Transverse colon (tissue), 4 donors: Measurements from ENCODE around the gene LINGO1. TPM values are rescaled to one million over a fixed set of nuclear protein-coding genes. Genes with fewer than 3 reads are reported as not detected.

ENCODE experiments used
- DNase-seq: peaks from one replicate; pipeline ENCODE4 v3.0.0-alpha.2; 2019
- H3K27ac ChIP-seq, 4 donors: fragments of 200-600 bp; sonication (generic); 2 replicates each; pipeline ENCODE4 v1.5.1; 2016 to 2018; ENCODE audit warnings: inconsistent platforms in 4 of 4
- H3K27me3 ChIP-seq: fragments of 200-600 bp; sonication (generic); 2 replicates; pipeline ENCODE4 v1.5.1; 2017; ENCODE audit warnings: inconsistent platforms
- H3K36me3 ChIP-seq, 4 donors: fragments of 200-600 bp; sonication (generic); 2 replicates each; pipeline ENCODE4 v1.5.1; 2017 to 2019; ENCODE audit warnings: inconsistent platforms in 4 of 4
- H3K4me1 ChIP-seq, 4 donors: fragments of 200-600 bp; sonication (generic); 2 replicates each; pipeline ENCODE4 v1.5.1; 2017 to 2020; ENCODE audit warnings: inconsistent platforms in 4 of 4
- H3K4me3 ChIP-seq, 4 donors: fragments of 200-600 bp; sonication (generic); 1 replicate in 1 of 4; 2 replicates in 3 of 4; pipeline versions ENCODE4 v1.5.1 to v1.6.1; 2017 to 2019; ENCODE audit warnings: inconsistent platforms in 4 of 4
- H3K9me3 ChIP-seq, 2 donors: fragments of 200-600 bp; sonication (generic); 2 replicates each; pipeline ENCODE4 v1.5.1; 2017 to 2019; ENCODE audit warnings: inconsistent platforms in 2 of 2
- CTCF ChIP-seq, 5 experiments: fragments of 200-600 bp in 3 of 5; fragments of 450-650 bp in 2 of 5; sonication (generic) in 3 of 5; IDR thresholded peaks; 1 replicate in 2 of 5; 2 replicates in 3 of 5; pipeline ENCODE4 v1.5.1; 2016 to 2017; ENCODE audit warnings: antibody characterized with exemption in 5 of 5, inconsistent platforms in 3 of 5, mild to moderate bottlenecking in 2 of 5, moderate library complexity in 1 of 5
- EP300 ChIP-seq: sonication (generic); formaldehyde crosslinking; IDR thresholded peaks from one replicate; pipeline ENCODE4 v1.6.1; 2017; ENCODE audit warnings: antibody characterized with exemption, low read depth
- POLR2A ChIP-seq: fragments of 450-650 bp; IDR thresholded peaks from one replicate; pipeline ENCODE4 v1.6.1; 2016; ENCODE audit warnings: antibody characterized with exemption, mild to moderate bottlenecking, moderate library complexity
- POLR2AphosphoS5 ChIP-seq, 3 donors: sonication (generic); formaldehyde crosslinking; IDR thresholded peaks; one replicate each; pipeline ENCODE4 v1.6.1; 2016; ENCODE audit warnings: antibody characterized with exemption in 3 of 3
- WGBS, 2 donors: methylation state at CpG; one replicate each; pipeline ENCODE4 v1.1.5; 2018; ENCODE audit warnings: low coverage in 1 of 2; 5-methylcytosine and 5-hydroxymethylcytosine counted together
- in situ Hi-C, 4 donors: fragments of 200-750 bp; cut with MboI; loops; one replicate each; pipeline versions ENCODE4 v1.15.0 to v1.15.1; 2017; ENCODE audit warnings: low sequenced_read_pairs in 3 of 4, low pct_ligation_motif_present in 1 of 4, low pct_unique_long_range_greater_than_20kb in 1 of 4
- intact Hi-C: fragments of 100-400 bp; cut with DNase I; formaldehyde crosslinking; loops from one replicate; pipeline ENCODE4 v1.15.1; 2023; ENCODE audit warnings: low total_unique reads
- total RNA-seq, 4 donors: library from RNA; depleted of rRNA; stranded (reverse); fragments of >200 nt; gene quantifications; one replicate each; pipeline ENCODE4 v1.1.0, GENCODE V29; 2016

The LINGO1 gene
- total RNA-seq, 4 donors from 2014 or later = 0.27 to 0.95 TPM; not detected in 2

GRCh38 chr15:77620297-77620696 is 12.4 kb downstream of the LINGO1 start:
- H3K9me3 ChIP-seq = no peaks in the 10 kb centered on the region
- H3K4me1 ChIP-seq = no peaks in the 10 kb centered on the region
- WGBS, 2 donors = 71 to 100% methylated on average over 1 to 7 of the region's 7 CpGs
- in situ Hi-C loops (no loop called here), intact Hi-C loops (no loop called here)
- no peaks in the 10 kb centered on the region for H3K27me3 ChIP-seq
- no peak for DNase-seq
- no peak overlapping the region for H3K4me3 ChIP-seq
- no peaks in the 10 kb centered on the region for H3K36me3 ChIP-seq
- no peak for TF ChIP-seq POLR2AphosphoS5 (IDR thresholded peaks at IDR 0.05)
- no peak for TF ChIP-seq EP300
- TF ChIP-seq CTCF (IDR thresholded peaks at IDR 0.05) = no peak
- no peak for TF ChIP-seq POLR2A
- H3K27ac ChIP-seq = no peak overlapping the region

DNA sequence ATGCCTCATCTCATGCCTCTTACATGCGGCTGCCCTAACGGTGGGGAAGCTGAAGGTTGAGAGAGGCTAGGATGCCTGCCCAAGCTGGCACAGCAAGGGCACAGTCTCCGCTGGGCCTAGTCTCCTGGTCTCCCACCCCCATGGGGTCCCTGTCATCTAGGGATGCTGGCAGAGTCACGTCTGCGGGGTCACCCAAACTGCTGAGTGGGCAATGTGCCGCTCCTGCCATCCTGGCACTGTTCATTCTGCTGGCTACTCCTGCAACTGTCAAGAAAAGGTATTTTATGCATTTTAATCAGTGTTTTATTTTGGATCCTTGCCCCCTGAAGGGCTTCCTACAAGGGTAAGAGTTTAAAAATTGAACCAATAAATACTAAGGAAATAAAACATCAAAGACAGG is 12.8 kb downstream of the LINGO1 start:
- in situ Hi-C loops (no loop called here), intact Hi-C loops (no loop called here)
- WGBS, 2 donors = 89% methylated on average over 5 of the region's 6 CpGs; no CpG with 5 or more reads in 1 of the 2 donors
- no peak for TF ChIP-seq EP300
- TF ChIP-seq POLR2A = no peak
- no peak for TF ChIP-seq CTCF (IDR thresholded peaks at IDR 0.05)
- no peak for TF ChIP-seq POLR2AphosphoS5 (IDR thresholded peaks at IDR 0.05)
- Histone ChIP-seq H3K4me1 (no peaks in the 10 kb centered on the region), H3K27me3 (no peaks in the 10 kb centered on the region), H3K9me3 (no peaks in the 10 kb centered on the region), H3K36me3 (no peaks in the 10 kb centered on the region), H3K27ac (no peak overlapping the region), H3K4me3 (no peak overlapping the region)
- no peak for DNase-seq

DNA sequence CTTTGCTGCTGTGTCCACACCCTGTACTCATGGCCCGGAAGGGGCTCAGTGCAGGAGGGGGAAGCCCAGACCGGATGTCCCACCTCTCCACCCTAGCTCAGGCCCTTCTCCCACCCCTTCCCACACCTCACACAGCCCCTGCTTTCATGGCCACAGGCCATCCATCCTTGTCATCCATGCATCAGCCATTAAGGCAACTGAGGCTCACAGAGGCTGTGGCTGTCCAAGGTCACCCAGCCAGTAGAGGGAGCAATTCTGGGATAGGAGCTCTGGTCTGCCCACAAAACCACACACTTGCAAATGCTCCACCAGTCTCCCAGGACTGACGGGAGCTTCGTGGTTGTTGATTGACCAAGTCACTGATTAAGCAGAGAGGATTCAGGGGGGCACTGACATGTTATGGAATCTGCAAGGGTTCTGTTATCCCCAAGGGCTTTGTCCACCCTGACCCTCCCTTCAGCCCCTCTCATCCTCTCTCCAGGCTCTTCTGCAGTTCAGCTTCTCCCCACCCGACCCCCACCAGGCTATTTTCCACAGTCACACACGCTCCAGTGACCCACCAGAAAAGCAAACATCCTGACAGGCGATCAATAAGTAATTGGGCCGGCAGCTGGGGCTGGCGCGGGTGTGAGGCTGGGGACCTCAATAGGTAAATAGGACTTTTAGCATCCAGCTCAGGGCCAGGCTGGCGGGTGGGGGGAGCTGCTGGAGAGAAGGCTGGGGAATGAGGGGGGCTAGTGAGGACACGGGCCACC is 15.1 kb downstream of the LINGO1 start:
- intact Hi-C loops = no loop called here

DNA sequence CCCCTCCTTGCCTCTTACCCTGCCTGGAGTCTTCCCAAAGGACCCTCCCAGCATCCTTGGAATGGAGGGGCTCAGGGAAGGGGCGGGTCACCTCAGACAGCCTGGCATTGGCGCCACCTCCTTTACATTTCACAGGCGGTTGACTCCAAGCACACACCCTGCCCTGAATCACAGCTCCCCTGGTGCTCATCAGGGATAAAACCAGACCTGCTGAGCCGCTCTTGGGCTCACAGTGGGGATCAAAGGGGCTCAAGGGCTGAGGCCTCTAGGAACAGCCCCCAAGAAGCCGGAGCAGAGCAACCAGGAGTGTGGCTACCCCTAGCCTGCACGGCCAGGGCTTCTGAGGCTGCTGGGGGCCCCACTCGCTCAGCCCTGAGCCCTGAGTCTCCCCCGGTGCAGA is 16.6 kb downstream of the LINGO1 start:
- in situ Hi-C loops = no loop called here
- Histone ChIP-seq H3K27me3 (no peaks in the 10 kb centered on the region), H3K4me1 (peaks cover 0 to 12% (median 0%) of the 10 kb centered on the region in 4 donors), H3K27ac (no peak overlapping the region), H3K9me3 (no peaks in the 10 kb centered on the region), H3K4me3 (no peak overlapping the region), H3K36me3 (no peaks in the 10 kb centered on the region)
- intact Hi-C loops = no loop called here
- TF ChIP-seq POLR2A = no peak
- no peak for TF ChIP-seq POLR2AphosphoS5 (IDR thresholded peaks at IDR 0.05)
- no peak for TF ChIP-seq EP300
- TF ChIP-seq CTCF (IDR thresholded peaks at IDR 0.05) = no peak
- 73% methylated on average over 8 of the region's 8 CpGs; no CpG with 5 or more reads in 1 of the 2 donors for WGBS, 2 donors
- DNase-seq = no peak

More for the DNA sequence above, 15.1 kb downstream of the LINGO1 start:
- 76% methylated on average over 12 of the region's 12 CpGs; no CpG with 5 or more reads in 1 of the 2 donors for WGBS, 2 donors
- Histone ChIP-seq H3K4me3 (no peak overlapping the region), H3K27ac (no peak overlapping the region), H3K27me3 (no peaks in the 10 kb centered on the region), H3K9me3 (no peaks in the 10 kb centered on the region), H3K36me3 (no peaks in the 10 kb centered on the region), H3K4me1 (no peaks in the 10 kb centered on the region)
- TF ChIP-seq POLR2A (no peak), CTCF (IDR thresholded peaks at IDR 0.05) (peak in 4 of 5 experiments; percentile 22 to 42 (median 32))
- in situ Hi-C loops = no loop called here
- no peak for DNase-seq
